Gastrocnemius medialis (tissue), 4 donors: ENCODE results near the gene PRTN3. TPM values are rescaled to one million over a fixed set of nuclear protein-coding genes. Genes with fewer than 3 reads are reported as not detected.

ENCODE experiments used
- ATAC-seq, 2 donors: fragments of 150-250 bp; one replicate each; pipeline ENCODE4 v1.9.1; 2016
- DNase-seq, 2 donors: peaks; one replicate each; pipeline ENCODE4 v3.0.0-alpha.2; 2019
- H3K27ac ChIP-seq, 4 donors: fragments of 200-600 bp; sonication (generic); 1 replicate in 1 of 4; 2 replicates in 3 of 4; pipeline ENCODE4 v1.5.1; 2016 to 2018; ENCODE audit warnings: mild to moderate bottlenecking in 2 of 4, moderate library complexity in 1 of 4
- H3K27me3 ChIP-seq, 3 donors: fragments of 200-600 bp; sonication (generic) in 2 of 3; 1 replicate in 1 of 3; 2 replicates in 2 of 3; pipeline versions ENCODE4 v1.5.1 to v1.6.0; 2016 to 2019; ENCODE audit warnings: mild to moderate bottlenecking in 1 of 3, moderate library complexity in 1 of 3
- H3K36me3 ChIP-seq, 2 donors: fragments of 200-600 bp; sonication (generic) in 1 of 2; one replicate each; pipeline ENCODE4 v1.5.1; 2017 to 2018
- H3K4me1 ChIP-seq, 2 donors: fragments of 200-600 bp; sonication (generic) in 1 of 2; one replicate each; pipeline ENCODE4 v1.5.1; 2016 to 2017; ENCODE audit warnings: mild to moderate bottlenecking in 2 of 2
- H3K4me3 ChIP-seq, 4 donors: fragments of 200-600 bp; sonication (generic) in 3 of 4; 1 replicate in 1 of 4; 2 replicates in 3 of 4; pipeline ENCODE4 v1.5.1; 2016 to 2019; ENCODE audit warnings: mild to moderate bottlenecking in 2 of 4
- H3K9me3 ChIP-seq, 3 donors: fragments of 200-600 bp; sonication (generic) in 2 of 3; 1 replicate in 1 of 3; 2 replicates in 2 of 3; pipeline ENCODE4 v1.5.1; 2016 to 2019
- POLR2A ChIP-seq, 2 donors: fragments of 450-650 bp; IDR thresholded peaks; one replicate each; pipeline ENCODE4 v1.6.1; 2017; ENCODE audit warnings: antibody characterized with exemption in 2 of 2, mild to moderate bottlenecking in 2 of 2, moderate library complexity in 2 of 2
- in situ Hi-C, 4 donors: fragments of 200-750 bp; cut with MboI; loops; one replicate each; pipeline versions ENCODE4 v1.15.0 to v1.8.0; 2017; ENCODE audit warnings: low sequenced_read_pairs in 4 of 4
- intact Hi-C: fragments of 100-400 bp; cut with DNase I; formaldehyde crosslinking; loops from one replicate; pipeline ENCODE4 v1.15.1; 2023; ENCODE audit warnings: low total_unique reads
- total RNA-seq, 4 donors: library from RNA; depleted of rRNA; stranded (reverse); fragments of >200 nt; gene quantifications; one replicate each; pipeline versions ENCODE4 v1.1.0 to v1.2.3, GENCODE V29; 2016
- TF ChIP-seq, protein P1 (sequence below), 5 experiments: fragments of 450-650 bp in 3 of 5; fragments of 200-600 bp in 2 of 5; sonication (generic) in 2 of 5; IDR thresholded peaks in 4 of 5; conservative IDR thresholded peaks in 1 of 5; 1 replicate in 4 of 5; 2 replicates in 1 of 5; pipeline ENCODE4 v1.5.1; 2016 to 2019; ENCODE audit warnings: antibody characterized with exemption in 5 of 5, mild to moderate bottlenecking in 3 of 5, moderate library complexity in 3 of 5

The PRTN3 gene
- total RNA-seq, 4 donors from 2014 or later: 0.51 TPM; not detected in 3

DNA sequence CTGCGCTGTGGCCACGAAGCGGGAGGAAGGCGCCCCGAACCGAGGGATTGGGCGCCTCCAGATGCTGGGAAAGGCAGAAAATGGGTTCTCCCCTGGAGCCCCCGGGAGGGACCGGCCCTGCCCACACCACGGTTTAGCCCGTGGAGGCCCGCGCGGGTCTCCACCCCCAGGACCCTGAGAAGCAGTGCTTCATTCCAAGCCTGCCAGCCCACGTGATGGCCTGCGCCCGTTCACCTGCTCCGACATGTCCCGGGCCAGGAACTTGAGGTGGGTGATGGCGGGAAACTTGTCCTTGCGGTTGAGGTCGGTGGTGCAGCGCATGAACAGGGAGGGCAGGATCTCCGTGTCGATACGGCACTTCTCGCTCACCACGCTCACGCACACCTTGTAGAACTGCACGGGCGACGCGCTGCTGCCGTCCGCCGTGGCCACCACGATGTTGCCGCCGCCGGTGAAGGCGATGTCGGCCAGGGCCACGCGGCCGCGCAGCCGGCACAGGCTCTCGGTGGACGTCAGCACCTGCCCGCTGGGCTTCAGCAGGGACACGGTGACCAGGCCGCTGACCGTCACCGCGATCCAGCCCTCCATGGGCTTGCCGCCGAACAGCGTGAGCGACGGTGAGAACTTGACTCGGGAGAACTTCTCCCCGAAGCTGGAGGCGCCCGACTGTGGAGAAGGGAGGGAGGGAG is 44.9 kb downstream of the PRTN3 start:
- in situ Hi-C loops (no loop called here), intact Hi-C loops (no loop called here)
- TF ChIP-seq POLR2A (IDR thresholded peaks at IDR 0.05): no peak
- TF ChIP-seq, protein P1, sequence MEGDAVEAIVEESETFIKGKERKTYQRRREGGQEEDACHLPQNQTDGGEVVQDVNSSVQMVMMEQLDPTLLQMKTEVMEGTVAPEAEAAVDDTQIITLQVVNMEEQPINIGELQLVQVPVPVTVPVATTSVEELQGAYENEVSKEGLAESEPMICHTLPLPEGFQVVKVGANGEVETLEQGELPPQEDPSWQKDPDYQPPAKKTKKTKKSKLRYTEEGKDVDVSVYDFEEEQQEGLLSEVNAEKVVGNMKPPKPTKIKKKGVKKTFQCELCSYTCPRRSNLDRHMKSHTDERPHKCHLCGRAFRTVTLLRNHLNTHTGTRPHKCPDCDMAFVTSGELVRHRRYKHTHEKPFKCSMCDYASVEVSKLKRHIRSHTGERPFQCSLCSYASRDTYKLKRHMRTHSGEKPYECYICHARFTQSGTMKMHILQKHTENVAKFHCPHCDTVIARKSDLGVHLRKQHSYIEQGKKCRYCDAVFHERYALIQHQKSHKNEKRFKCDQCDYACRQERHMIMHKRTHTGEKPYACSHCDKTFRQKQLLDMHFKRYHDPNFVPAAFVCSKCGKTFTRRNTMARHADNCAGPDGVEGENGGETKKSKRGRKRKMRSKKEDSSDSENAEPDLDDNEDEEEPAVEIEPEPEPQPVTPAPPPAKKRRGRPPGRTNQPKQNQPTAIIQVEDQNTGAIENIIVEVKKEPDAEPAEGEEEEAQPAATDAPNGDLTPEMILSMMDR (IDR thresholded peaks at IDR 0.05 in 4 of 5, conservative IDR thresholded peaks at IDR 0.05 in 1 of 5): no peak
- no peak for ATAC-seq
- DNase-seq: no peak
- H3K27me3 ChIP-seq: no peaks in the 10 kb centered on the region
- H3K4me3 ChIP-seq: no peak overlapping the region
- no peak overlapping the region for H3K27ac ChIP-seq
- no peaks in the 10 kb centered on the region for H3K9me3 ChIP-seq
- no peaks in the 10 kb centered on the region for H3K4me1 ChIP-seq
- H3K36me3 ChIP-seq: peaks cover 0 to 74% of the 10 kb centered on the region in 2 donors

- ATAC-seq: no peak
- H3K9me3 ChIP-seq: no peaks in the 10 kb centered on the region
- in situ Hi-C loops: no loop called here
- TF ChIP-seq, protein P1 (IDR thresholded peaks at IDR 0.05 in 4 of 5, conservative IDR thresholded peaks at IDR 0.05 in 1 of 5): no peak
- TF ChIP-seq POLR2A (IDR thresholded peaks at IDR 0.05): no peak
- intact Hi-C loops: no loop called here
- DNase-seq: no peak
- peaks cover 0 to 4% of the 10 kb centered on the region in 2 donors for H3K4me1 ChIP-seq
- H3K36me3 ChIP-seq: peaks cover 0 to 60% of the 10 kb centered on the region in 2 donors
- no peaks in the 10 kb centered on the region for H3K27me3 ChIP-seq
- H3K27ac ChIP-seq: no peak overlapping the region
- no peak overlapping the region for H3K4me3 ChIP-seq
These were observed 46.3 kb downstream of the PRTN3 start for GRCh38 chr19:887072-887471.

DNA sequence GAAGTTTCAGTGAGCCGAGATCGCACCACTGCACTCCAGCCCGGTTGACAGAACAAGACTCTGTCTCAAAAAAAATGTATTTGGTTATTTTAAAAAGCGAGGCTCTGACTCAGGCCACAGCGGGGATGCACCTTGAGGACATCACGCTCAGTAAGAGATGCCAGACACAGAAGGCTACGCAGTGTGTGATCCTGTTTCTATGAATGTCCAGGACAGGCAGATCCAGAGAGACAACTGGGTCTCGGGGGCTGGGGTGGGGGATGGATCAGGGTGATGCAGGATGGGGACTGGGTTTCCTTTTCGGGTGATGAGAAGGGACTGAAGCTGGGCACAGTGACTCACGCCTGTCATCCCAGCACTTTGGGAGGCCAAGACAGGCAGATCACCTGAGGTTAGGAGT is 46.8 kb downstream of the PRTN3 start:
- no peak overlapping the region for H3K4me3 ChIP-seq
- H3K4me1 ChIP-seq: peaks cover 0 to 9% of the 10 kb centered on the region in 2 donors
- peaks cover 0 to 55% of the 10 kb centered on the region in 2 donors for H3K36me3 ChIP-seq
- H3K27ac ChIP-seq: no peak overlapping the region
- ATAC-seq (no peak), DNase-seq (no peak)
- no peaks in the 10 kb centered on the region for H3K27me3 ChIP-seq
- intact Hi-C loops: no loop called here
- in situ Hi-C loops: no loop called here
- TF ChIP-seq, protein P1 (IDR thresholded peaks at IDR 0.05 in 4 of 5, conservative IDR thresholded peaks at IDR 0.05 in 1 of 5): no peak
- no peak for TF ChIP-seq POLR2A (IDR thresholded peaks at IDR 0.05)
- no peaks in the 10 kb centered on the region for H3K9me3 ChIP-seq

GRCh38 chr19:888581-889385 is 48.0 kb downstream of the PRTN3 start:
- Histone ChIP-seq H3K36me3 (peaks cover 0 to 48% of the 10 kb centered on the region in 2 donors), H3K4me1 (peaks cover 0 to 9% of the 10 kb centered on the region in 2 donors), H3K27me3 (no peaks in the 10 kb centered on the region), H3K27ac (no peak overlapping the region), H3K9me3 (no peaks in the 10 kb centered on the region), H3K4me3 (no peak overlapping the region)
- no peak for ATAC-seq
- no peak for DNase-seq
- in situ Hi-C loops (no loop called here), intact Hi-C loops (no loop called here)
- TF ChIP-seq POLR2A (IDR thresholded peaks at IDR 0.05): no peak
- TF ChIP-seq, protein P1 (IDR thresholded peaks at IDR 0.05 in 4 of 5, conservative IDR thresholded peaks at IDR 0.05 in 1 of 5): no peak
